Cardiac fibroblast (primary cell): ENCODE data around the gene PIK3AP1.

Experiments
- DNase-seq, 2 donors: peaks; one replicate each; pipeline versions ENCODE4 v3.0.0 to v3.0.0-alpha.2; 2010; ENCODE audit warnings: low read depth in 2 of 2
- H3K4me3 ChIP-seq, 2 donors: replicated peaks in 1 of 2; 1 replicate in 1 of 2; 2 replicates in 1 of 2; pipeline ENCODE4 v1.5.1; 2011; ENCODE audit warnings: low read depth in 2 of 2, low read length in 2 of 2, mild to moderate bottlenecking in 2 of 2, moderate library complexity in 1 of 2
- TF ChIP-seq, protein P1 (sequence below): IDR thresholded peaks from one replicate; pipeline ENCODE4 v1.5.1; 2011; ENCODE audit warnings: low read depth, mild to moderate bottlenecking, low read length, inconsistent platforms

PIK3AP1 gene

DNA sequence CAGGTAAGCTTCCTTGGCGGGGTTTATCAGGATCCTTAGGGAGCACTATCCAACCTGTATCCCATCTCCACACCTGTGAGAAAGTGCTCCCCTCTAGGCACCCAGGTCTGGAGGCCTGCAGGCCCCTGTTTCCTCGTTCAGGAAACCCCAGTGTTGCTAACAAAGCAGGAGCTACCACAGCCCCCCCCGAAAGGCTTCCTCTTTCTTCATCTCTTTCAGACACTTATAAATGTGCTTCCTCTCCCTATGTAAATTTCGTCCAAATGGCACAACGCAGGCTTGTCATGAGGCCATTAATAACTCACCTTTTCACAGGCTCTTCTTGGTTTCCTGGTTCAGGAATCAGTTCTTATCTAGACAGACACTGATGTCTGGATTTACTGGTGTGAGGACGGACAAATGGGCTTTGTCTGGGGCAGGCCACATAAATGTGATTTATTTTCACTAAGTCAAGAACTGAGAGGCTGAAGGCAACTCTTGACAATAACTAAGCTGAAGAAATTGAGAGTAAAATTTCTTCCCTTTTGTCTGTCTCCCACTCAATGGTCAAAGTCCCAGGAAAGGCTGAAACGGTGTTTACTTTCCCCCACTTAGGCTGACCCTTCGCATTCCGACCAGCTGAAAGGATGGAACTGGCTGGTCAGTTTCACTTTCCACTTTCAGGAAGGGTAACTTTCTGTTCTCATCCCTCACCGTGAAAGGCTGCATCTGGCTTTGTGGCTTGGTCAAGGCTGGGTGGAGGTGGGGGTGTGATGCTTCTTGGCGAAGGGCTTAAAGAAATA lies 46.8 kb downstream of the PIK3AP1 start:
- H3K4me3 ChIP-seq, result no peak overlapping the region
- DNase-seq, result peak; percentile 3 to 6
- TF ChIP-seq, protein P1, sequence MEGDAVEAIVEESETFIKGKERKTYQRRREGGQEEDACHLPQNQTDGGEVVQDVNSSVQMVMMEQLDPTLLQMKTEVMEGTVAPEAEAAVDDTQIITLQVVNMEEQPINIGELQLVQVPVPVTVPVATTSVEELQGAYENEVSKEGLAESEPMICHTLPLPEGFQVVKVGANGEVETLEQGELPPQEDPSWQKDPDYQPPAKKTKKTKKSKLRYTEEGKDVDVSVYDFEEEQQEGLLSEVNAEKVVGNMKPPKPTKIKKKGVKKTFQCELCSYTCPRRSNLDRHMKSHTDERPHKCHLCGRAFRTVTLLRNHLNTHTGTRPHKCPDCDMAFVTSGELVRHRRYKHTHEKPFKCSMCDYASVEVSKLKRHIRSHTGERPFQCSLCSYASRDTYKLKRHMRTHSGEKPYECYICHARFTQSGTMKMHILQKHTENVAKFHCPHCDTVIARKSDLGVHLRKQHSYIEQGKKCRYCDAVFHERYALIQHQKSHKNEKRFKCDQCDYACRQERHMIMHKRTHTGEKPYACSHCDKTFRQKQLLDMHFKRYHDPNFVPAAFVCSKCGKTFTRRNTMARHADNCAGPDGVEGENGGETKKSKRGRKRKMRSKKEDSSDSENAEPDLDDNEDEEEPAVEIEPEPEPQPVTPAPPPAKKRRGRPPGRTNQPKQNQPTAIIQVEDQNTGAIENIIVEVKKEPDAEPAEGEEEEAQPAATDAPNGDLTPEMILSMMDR, result no peak

DNA sequence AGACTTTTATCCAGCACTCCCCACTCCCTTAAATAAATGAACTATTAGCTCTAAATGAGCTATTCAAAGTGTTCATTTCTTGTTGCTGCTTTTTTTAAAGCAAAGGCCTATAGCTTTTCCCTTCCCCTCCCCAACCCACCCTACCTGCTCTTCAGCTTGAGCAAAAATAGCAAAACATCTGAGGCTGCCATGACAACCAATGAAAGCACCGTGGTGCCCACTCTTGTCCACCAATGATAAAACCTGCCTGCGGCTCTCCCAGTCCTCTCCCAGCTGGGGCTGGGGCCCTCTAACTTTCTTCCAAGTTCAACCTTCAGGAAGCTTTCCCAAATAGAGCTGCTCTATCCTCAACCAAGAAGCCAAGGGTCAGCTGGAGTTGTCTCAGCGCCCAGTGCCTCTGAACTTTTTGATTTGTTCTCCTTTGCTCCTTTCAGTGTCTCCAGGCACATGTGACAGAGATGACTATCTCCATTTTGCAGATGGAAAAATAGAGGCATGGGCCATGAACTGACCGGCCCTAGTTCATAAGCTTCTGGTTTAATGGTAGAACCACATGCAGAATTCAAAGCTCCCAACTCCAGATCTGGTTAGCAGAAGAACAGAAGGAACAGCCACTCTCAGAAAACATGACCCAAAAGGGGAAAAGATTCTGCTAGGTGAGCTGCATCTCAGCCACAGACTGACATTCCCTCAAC lies 47.7 kb downstream of the PIK3AP1 start:
- TF ChIP-seq, protein P1, result no peak
- DNase-seq, result no peak

DNA sequence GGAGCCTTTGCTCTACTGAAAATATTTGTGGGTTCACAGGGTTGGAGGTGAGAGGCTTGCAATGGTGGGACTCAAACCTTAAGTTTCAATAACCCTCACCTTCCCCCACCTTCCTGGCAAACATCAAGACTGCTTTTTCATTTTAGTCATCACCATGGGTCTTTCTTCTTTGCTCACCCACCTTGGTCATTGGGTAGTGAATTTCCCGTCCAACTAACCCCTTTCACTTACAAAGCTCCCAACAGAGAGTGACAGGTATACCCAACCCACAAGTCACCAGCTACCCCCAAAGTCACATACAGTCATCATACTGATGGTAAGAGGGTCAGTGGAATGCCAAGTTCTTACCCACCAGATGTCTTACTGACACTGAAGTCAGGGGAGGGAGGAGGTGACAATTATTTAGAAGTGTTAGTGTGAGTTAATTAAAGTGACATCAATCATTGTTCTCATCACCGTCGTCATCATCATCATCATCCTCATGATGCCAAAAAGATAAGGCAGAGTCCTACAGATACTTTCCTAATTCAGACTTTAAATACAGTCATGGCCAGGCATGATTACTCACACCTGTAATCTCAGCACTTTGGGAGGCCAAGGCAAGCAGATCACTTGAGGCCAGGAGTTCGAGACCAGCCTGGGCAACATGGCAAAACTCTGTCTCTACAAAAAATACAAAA lies 49.0 kb downstream of the PIK3AP1 start:
- no peak for DNase-seq
- TF ChIP-seq, protein P1, result no peak
- no peak overlapping the region for H3K4me3 ChIP-seq

More for the DNA sequence above, 47.7 kb downstream of the PIK3AP1 start:
- no peak overlapping the region for H3K4me3 ChIP-seq

DNA sequence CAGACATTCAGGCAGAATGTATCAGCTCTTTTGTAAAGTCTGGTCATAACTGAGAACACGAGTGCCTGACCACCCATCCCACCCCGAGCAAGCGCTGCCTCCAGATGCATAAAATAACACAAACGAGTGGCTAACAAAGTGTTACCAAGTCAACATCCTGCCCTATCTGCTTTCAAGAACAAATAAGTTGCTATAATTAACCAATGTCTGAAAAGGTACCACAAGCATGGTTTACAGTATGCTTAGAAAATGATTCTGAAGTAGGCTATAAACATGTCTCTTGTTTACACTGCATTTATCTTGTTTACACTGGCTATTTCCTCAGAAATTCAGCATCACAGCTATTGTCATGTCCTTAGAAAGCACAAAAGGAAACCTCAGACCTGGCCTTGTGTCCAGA lies 49.5 kb downstream of the PIK3AP1 start:
- no peak overlapping the region for H3K4me3 ChIP-seq
- TF ChIP-seq, protein P1, result no peak
- DNase-seq, result no peak

DNA sequence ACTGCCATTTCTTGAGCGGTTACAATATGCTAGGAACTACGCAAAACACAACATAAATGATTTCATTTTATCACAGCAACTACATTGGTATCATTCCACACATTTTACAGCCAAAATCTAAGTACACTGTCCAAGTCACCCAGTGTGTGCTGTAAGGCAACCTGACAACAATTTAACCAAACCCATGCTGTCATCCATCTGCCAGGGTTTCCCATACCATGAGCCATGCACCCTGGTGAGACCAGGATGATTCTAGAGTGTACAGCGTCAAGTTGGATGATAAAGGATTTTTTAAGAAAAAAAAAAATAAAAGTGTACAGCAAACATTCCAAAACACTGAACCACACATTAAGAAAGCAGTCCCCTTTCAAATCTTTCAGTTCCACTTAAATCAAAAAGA lies 52.9 kb downstream of the PIK3AP1 start:
- no peak overlapping the region for H3K4me3 ChIP-seq
- no peak for DNase-seq
- TF ChIP-seq, protein P1, result no peak

DNA sequence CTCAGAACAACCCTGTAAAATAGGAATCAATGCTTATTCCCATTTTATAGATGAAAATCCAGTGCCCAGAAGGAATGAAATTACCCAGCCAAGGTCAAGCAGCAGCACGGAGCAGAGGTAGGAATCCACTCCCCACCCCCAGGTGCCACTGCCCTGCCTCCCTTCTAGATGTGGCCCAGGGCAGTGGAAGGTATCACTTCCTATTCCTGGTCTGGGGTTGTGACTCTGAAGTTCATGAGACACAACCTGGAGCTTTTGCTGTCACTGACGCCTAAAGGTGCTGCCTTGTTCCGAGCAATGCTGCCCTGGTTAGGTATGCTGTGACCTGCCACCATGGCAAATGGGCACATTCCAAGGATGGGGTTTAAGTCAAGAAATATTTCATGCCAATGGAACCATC lies 53.6 kb downstream of the PIK3AP1 start:
- TF ChIP-seq, protein P1, result no peak
- DNase-seq, result no peak
- H3K4me3 ChIP-seq, result no peak overlapping the region
